ENCODE data around the gene SERPINA5. TPM values are rescaled to one million over a fixed set of nuclear protein-coding genes. Genes with fewer than 3 reads are reported as not detected.

SERPINA5 gene
- total and polyA plus RNA-seq, 2 donors (not counting 1 experiment from before 2014, with no cell fraction given) = not detected

GRCh38 chr14:94571395-94571794, 9.8 kb upstream of the SERPINA5 start:
- TF ChIP-seq EZH2 (IDR thresholded peaks at IDR 0.05; ENCODE audit: borderline replicate concordance, insufficient read depth, low read depth, low read length, poor library complexity, severe bottlenecking) (no peak), CTCF (IDR thresholded peaks at IDR 0.05) (no peak)
- no peaks in the 10 kb centered on the region for H3K27me3 ChIP-seq (replicated peaks in 1 of 4; ENCODE audit: control extremely low read depth in 1 of 4, control insufficient read depth in 3 of 4, insufficient read depth in 4 of 4, low read length in 3 of 4)
- Mint-ChIP-seq H3K4me3 (no peak overlapping the region), H3K27me3 (peaks cover 4% of the 10 kb centered on the region), H3K9me3 (ENCODE audit: insufficient read depth) (no peaks in the 10 kb centered on the region), H3K27ac (no peak overlapping the region), H3K4me1 (no peaks in the 10 kb centered on the region)
- H3K9ac ChIP-seq (ENCODE audit: low read length) = no peak overlapping the region
- peaks cover 0 to 19% (median 0%) of the 10 kb centered on the region in 3 donors for H3K9me3 ChIP-seq (ENCODE audit: control extremely low read depth in 1 of 3, control insufficient read depth in 2 of 3, insufficient read depth in 1 of 3, low read length in 2 of 3)
- no peak overlapping the region for H2AFZ ChIP-seq (ENCODE audit: insufficient read depth, low read depth, low read length, poor library complexity, severe bottlenecking)
- no peaks in the 10 kb centered on the region for H4K20me1 ChIP-seq (ENCODE audit: control insufficient read depth, insufficient read depth, low read length, poor library complexity, severe bottlenecking)
- no peak overlapping the region for H3K4me2 ChIP-seq (replicated peaks; ENCODE audit: low read depth, low read length, poor library complexity, severe bottlenecking)
- H3K4me3 ChIP-seq (ENCODE audit: control extremely low read depth in 1 of 5, extremely low read depth in 1 of 5, insufficient read depth in 1 of 5, low read depth in 2 of 5, low read length in 4 of 5) = no peak overlapping the region
- WGBS (ENCODE audit: insufficient coverage) = 61% methylated on average over 5 of the region's 7 CpGs
- no peak for ATAC-seq (ENCODE audit: low read depth)
- no peak overlapping the region for H3K27ac ChIP-seq (ENCODE audit: low read length in 2 of 2)
- POLR2A ChIA-PET = no interaction called here
- intact Hi-C loops (cut with micrococcal nuclease) = no loop called here
- CTCF ChIA-PET = no interaction called here
- no peaks in the 10 kb centered on the region for H3K36me3 ChIP-seq (replicated peaks in 1 of 2; ENCODE audit: control extremely low read depth in 1 of 2, control insufficient read depth in 1 of 2, extremely low read depth in 1 of 2, insufficient read depth in 2 of 2, low read length in 1 of 2)
- DNase-seq = no peak
- no peaks in the 10 kb centered on the region for H3K4me1 ChIP-seq (ENCODE audit: control insufficient read depth in 2 of 2, insufficient read depth in 2 of 2, low read length in 2 of 2)
- no peaks in the 10 kb centered on the region for H3K79me2 ChIP-seq (ENCODE audit: control insufficient read depth, insufficient read depth, low read length)

- ATAC-seq (ENCODE audit: low read depth) (no peak), DNase-seq (no peak)
- Histone ChIP-seq H3K36me3 (replicated peaks in 1 of 2; ENCODE audit: control extremely low read depth in 1 of 2, control insufficient read depth in 1 of 2, extremely low read depth in 1 of 2, insufficient read depth in 2 of 2, low read length in 1 of 2) (no peaks in the 10 kb centered on the region), H3K4me2 (replicated peaks; ENCODE audit: low read depth, low read length, poor library complexity, severe bottlenecking) (no peak overlapping the region), H3K4me1 (ENCODE audit: control insufficient read depth in 2 of 2, insufficient read depth in 2 of 2, low read length in 2 of 2) (no peaks in the 10 kb centered on the region), H3K9ac (ENCODE audit: low read length) (no peak overlapping the region), H3K4me3 (ENCODE audit: control extremely low read depth in 1 of 5, extremely low read depth in 1 of 5, insufficient read depth in 1 of 5, low read depth in 2 of 5, low read length in 4 of 5) (no peak overlapping the region), H3K79me2 (ENCODE audit: control insufficient read depth, insufficient read depth, low read length) (no peaks in the 10 kb centered on the region), H3K27ac (ENCODE audit: low read length in 2 of 2) (no peak overlapping the region), H3K9me3 (ENCODE audit: control extremely low read depth in 1 of 3, control insufficient read depth in 2 of 3, insufficient read depth in 1 of 3, low read length in 2 of 3) (peaks cover 0 to 19% (median 0%) of the 10 kb centered on the region in 3 donors), H4K20me1 (ENCODE audit: control insufficient read depth, insufficient read depth, low read length, poor library complexity, severe bottlenecking) (no peaks in the 10 kb centered on the region), H2AFZ (ENCODE audit: insufficient read depth, low read depth, low read length, poor library complexity, severe bottlenecking) (no peak overlapping the region), H3K27me3 (replicated peaks in 1 of 4; ENCODE audit: control extremely low read depth in 1 of 4, control insufficient read depth in 3 of 4, insufficient read depth in 4 of 4, low read length in 3 of 4) (no peaks in the 10 kb centered on the region)
- Mint-ChIP-seq H3K9me3 (ENCODE audit: insufficient read depth) (no peaks in the 10 kb centered on the region), H3K27me3 (peaks cover 4% of the 10 kb centered on the region), H3K4me3 (no peak overlapping the region), H3K27ac (no peak overlapping the region), H3K4me1 (no peaks in the 10 kb centered on the region)
- 80% methylated on average over 1 of the region's 6 CpGs for WGBS (ENCODE audit: insufficient coverage)
- no peak for TF ChIP-seq CTCF (IDR thresholded peaks at IDR 0.05)
- no peak for TF ChIP-seq EZH2 (IDR thresholded peaks at IDR 0.05; ENCODE audit: borderline replicate concordance, insufficient read depth, low read depth, low read length, poor library complexity, severe bottlenecking)
- POLR2A ChIA-PET = no interaction called here
- CTCF ChIA-PET = no interaction called here
- intact Hi-C loops (cut with micrococcal nuclease) = no loop called here
Observed at GRCh38 chr14:94571950-94572349, 9.3 kb upstream of the SERPINA5 start.
